NCI-H2196 (cell line): ENCODE data around the gene TEX9.

Experiments
- DNase-seq: peaks from one replicate; lab custom pipeline; 2025; ENCODE audit not compliant: unreplicated experiment; lab: John Stamatoyannopoulos, UW

Gene TEX9

GRCh38 chr15:56440214-56440770 is 75.1 kb downstream of the TEX9 start:
- DNase-seq, result no peak

- no peak for DNase-seq
These were observed 77.1 kb downstream of the TEX9 start for GRCh38 chr15:56442354-56442753.

GRCh38 chr15:56445746-56446145 is 80.5 kb downstream of the TEX9 start:
- no peak for DNase-seq

- no peak for DNase-seq
These were observed 89.6 kb downstream of the TEX9 start for GRCh38 chr15:56454836-56455235.

GRCh38 chr15:56456229-56456628 is 91.0 kb downstream of the TEX9 start:
- DNase-seq, result no peak

GRCh38 chr15:56459096-56459495 is 93.9 kb downstream of the TEX9 start:
- no peak for DNase-seq

- no peak for DNase-seq
These were observed 94.8 kb downstream of the TEX9 start for GRCh38 chr15:56460071-56460470.

- DNase-seq, result no peak
These were observed 95.7 kb downstream of the TEX9 start for GRCh38 chr15:56460947-56461346.

GRCh38 chr15:56464893-56465520 is 99.8 kb downstream of the TEX9 start, which contains the start of gene MNS1:
Gene MNS1 (minus strand): TSS chr15:56465137. CDS start chr15:56464972, 165 bp downstream.
- peak; percentile 86 for DNase-seq

GRCh38 chr15:56467616-56468015 is 102.4 kb downstream of the TEX9 start:
- no peak for DNase-seq

GRCh38 chr15:56468401-56468800 is 103.2 kb downstream of the TEX9 start:
- DNase-seq, result peak; percentile 13

GRCh38 chr15:56469483-56469882 is 104.3 kb downstream of the TEX9 start:
- no peak for DNase-seq

GRCh38 chr15:56471440-56472069 is 106.3 kb downstream of the TEX9 start:
- no peak for DNase-seq

GRCh38 chr15:56472278-56472677 is 107.1 kb downstream of the TEX9 start:
- no peak for DNase-seq

- DNase-seq, result no peak
These were observed 107.8 kb downstream of the TEX9 start for GRCh38 chr15:56473017-56473416.

- DNase-seq, result no peak
These were observed 110.1 kb downstream of the TEX9 start for GRCh38 chr15:56475351-56475750.
